ENCODE measurements around the gene KAT6B.

KAT6B gene

DNA sequence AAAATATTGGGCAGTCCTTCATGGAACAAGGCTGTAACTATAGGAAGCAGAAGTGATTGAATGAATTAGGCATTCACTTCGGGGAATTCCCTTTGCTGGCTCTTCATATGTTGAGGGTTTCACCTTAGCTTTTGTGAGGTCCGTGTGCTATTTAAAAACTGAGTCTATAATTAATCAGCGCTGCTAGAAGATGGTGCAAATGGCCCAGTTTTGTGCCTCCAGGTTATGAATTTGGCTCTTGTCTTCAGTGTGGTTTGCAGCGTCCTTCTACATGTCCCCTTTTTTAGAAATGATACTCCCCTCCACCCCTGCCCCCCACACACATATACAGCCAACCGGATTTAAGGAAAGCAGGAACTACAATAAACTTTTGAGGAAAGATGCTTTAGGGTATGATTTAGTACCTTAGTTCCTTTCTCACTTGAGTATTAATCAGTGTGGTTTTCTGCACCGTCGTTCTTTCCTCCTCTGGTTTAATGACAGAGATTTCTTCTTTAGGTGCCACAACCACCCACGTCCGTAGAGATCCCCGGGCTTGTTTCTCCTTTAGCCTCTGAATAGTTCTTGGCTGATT is 174.4 kb downstream of the KAT6B start:
- H3K4me3 Mint-ChIP-seq: no peak overlapping the region
- H3K27me3 Mint-ChIP-seq (ENCODE audit: low read depth, poor library complexity): no peaks in the 10 kb centered on the region
- H3K4me1 Mint-ChIP-seq: no peaks in the 10 kb centered on the region
- no peaks in the 10 kb centered on the region for H3K9me3 Mint-ChIP-seq
- no peak for TF ChIP-seq CTCF (IDR thresholded peaks at IDR 0.05)
- H3K36me3 Mint-ChIP-seq (ENCODE audit: low read depth): peaks cover 32% of the 10 kb centered on the region
- no peak overlapping the region for H3K27ac Mint-ChIP-seq
- DNase-seq: no peak

GRCh38 chr10:75001715-75002350 is 175.4 kb downstream of the KAT6B start:
- Mint-ChIP-seq H3K4me1 (no peaks in the 10 kb centered on the region), H3K9me3 (no peaks in the 10 kb centered on the region), H3K4me3 (no peak overlapping the region), H3K36me3 (ENCODE audit: low read depth) (peaks cover 27% of the 10 kb centered on the region), H3K27me3 (ENCODE audit: low read depth, poor library complexity) (no peaks in the 10 kb centered on the region), H3K27ac (no peak overlapping the region)
- DNase-seq: no peak
- no peak for TF ChIP-seq CTCF (IDR thresholded peaks at IDR 0.05)

GRCh38 chr10:75002351-75002725 is 175.9 kb downstream of the KAT6B start:
- Mint-ChIP-seq H3K27ac (no peak overlapping the region), H3K4me3 (no peak overlapping the region), H3K4me1 (no peaks in the 10 kb centered on the region), H3K36me3 (ENCODE audit: low read depth) (peaks cover 28% of the 10 kb centered on the region), H3K27me3 (ENCODE audit: low read depth, poor library complexity) (no peaks in the 10 kb centered on the region), H3K9me3 (no peaks in the 10 kb centered on the region)
- DNase-seq: no peak
- TF ChIP-seq CTCF (IDR thresholded peaks at IDR 0.05): no peak

DNA sequence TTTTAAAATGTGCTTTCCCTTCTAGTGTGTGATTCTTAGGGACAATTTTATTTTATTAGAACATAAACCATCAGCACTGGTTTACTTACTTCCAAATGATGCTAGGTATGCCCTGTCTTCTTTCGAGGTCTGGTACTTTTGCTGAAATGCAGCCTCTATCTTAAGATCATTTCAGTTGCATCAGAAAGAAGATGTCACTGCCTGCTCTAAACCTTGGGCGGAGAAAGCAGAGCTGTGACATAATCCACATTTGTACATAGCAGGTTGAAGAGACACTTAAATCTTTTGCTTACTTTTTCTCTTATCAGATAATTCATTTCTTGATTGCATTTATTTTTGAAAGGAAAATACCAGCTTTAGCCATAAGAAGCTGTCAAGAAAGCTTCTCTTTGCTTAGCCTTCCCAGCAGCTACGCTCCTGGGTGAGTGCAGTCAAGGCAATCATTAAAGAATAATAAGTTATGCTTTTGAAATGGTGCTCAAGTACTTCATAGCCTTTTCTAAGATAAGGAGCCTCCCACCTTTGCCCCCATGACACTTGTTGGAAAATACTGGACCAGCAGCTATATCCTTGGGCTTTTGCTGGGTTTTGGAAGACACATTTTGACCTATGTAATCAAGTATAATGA is 176.7 kb downstream of the KAT6B start:
- TF ChIP-seq CTCF (IDR thresholded peaks at IDR 0.05): no peak
- H3K27me3 Mint-ChIP-seq (ENCODE audit: low read depth, poor library complexity): no peaks in the 10 kb centered on the region
- H3K4me1 Mint-ChIP-seq: no peaks in the 10 kb centered on the region
- H3K36me3 Mint-ChIP-seq (ENCODE audit: low read depth): peaks cover 24% of the 10 kb centered on the region
- H3K27ac Mint-ChIP-seq: no peak overlapping the region
- no peak overlapping the region for H3K4me3 Mint-ChIP-seq
- no peak for DNase-seq
- H3K9me3 Mint-ChIP-seq: no peaks in the 10 kb centered on the region

GRCh38 chr10:75003891-75004290 is 177.5 kb downstream of the KAT6B start:
- no peaks in the 10 kb centered on the region for H3K27me3 Mint-ChIP-seq (ENCODE audit: low read depth, poor library complexity)
- no peak overlapping the region for H3K27ac Mint-ChIP-seq
- H3K9me3 Mint-ChIP-seq: no peaks in the 10 kb centered on the region
- H3K4me3 Mint-ChIP-seq: no peak overlapping the region
- H3K4me1 Mint-ChIP-seq: no peaks in the 10 kb centered on the region
- TF ChIP-seq CTCF (IDR thresholded peaks at IDR 0.05): no peak
- H3K36me3 Mint-ChIP-seq (ENCODE audit: low read depth): peaks cover 18% of the 10 kb centered on the region
- DNase-seq: no peak

GRCh38 chr10:75007646-75008045 is 181.2 kb downstream of the KAT6B start:
- H3K4me1 Mint-ChIP-seq: no peaks in the 10 kb centered on the region
- no peak for DNase-seq
- no peak overlapping the region for H3K4me3 Mint-ChIP-seq
- no peaks in the 10 kb centered on the region for H3K9me3 Mint-ChIP-seq
- H3K36me3 Mint-ChIP-seq (ENCODE audit: low read depth): peaks cover 27% of the 10 kb centered on the region
- H3K27ac Mint-ChIP-seq: no peak overlapping the region
- no peak for TF ChIP-seq CTCF (IDR thresholded peaks at IDR 0.05)
- H3K27me3 Mint-ChIP-seq (ENCODE audit: low read depth, poor library complexity): no peaks in the 10 kb centered on the region
